BE2C (cell line): ENCODE results near the gene PSG3.
"Not testable (repeated sequence)": the region's sequence is repeated elsewhere in the genome, so short reads cannot be mapped to it uniquely, and the experiment has no call there.

ENCODE experiments used
- DNase-seq: peaks from one replicate; pipeline ENCODE4 v3.0.0-alpha.2; 2020
- H3K27me3 ChIP-seq: fragments of 250-450 bp; sonication (Bioruptor Pico); 2 replicates; pipeline ENCODE4 v1.5.1; 2020; ENCODE audit warnings: mild to moderate bottlenecking
- H3K36me3 ChIP-seq: fragments of 250-450 bp; sonication (Bioruptor Pico); 2 replicates; pipeline ENCODE4 v1.5.1; 2020; ENCODE audit warnings: mild to moderate bottlenecking
- H3K4me1 ChIP-seq: fragments of 250-450 bp; sonication (Bioruptor Pico); 2 replicates; pipeline ENCODE4 v1.5.1; 2020
- H3K4me3 ChIP-seq: 2 replicates; pipeline ENCODE4 v1.5.1; 2011; ENCODE audit warnings: low read depth, low read length
- H3K9me3 ChIP-seq: fragments of 250-450 bp; sonication (Bioruptor Pico); 2 replicates; pipeline ENCODE4 v1.5.1; 2020
- TF ChIP-seq, protein P1 (sequence below): IDR thresholded peaks from 2 replicates; pipeline ENCODE4 v1.5.1; 2012; ENCODE audit warnings: mild to moderate bottlenecking, low read depth, low read length

The PSG3 gene

DNA sequence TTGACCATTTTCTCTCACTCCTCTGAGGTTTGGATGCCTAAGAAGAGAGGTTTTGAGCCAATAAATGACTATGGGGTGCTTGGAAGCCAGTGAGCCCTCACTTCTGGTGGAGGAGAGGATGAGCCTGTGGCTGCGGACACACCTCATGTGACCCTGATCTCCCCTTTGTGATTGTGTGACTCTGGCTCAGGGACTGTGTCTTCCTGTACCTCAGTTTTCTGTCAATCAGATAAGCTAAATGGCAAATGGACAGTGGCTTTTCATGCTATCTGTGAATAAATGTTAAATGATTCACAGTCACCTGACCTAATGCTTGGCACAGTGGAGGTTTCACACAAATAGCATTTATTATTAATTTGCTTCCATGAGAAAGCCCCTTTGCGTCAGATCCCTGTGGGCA is 22.5 kb upstream of the PSG3 start:
- H3K4me3 ChIP-seq: no peak overlapping the region
- H3K4me1 ChIP-seq: no peaks in the 10 kb centered on the region
- H3K36me3 ChIP-seq: no peaks in the 10 kb centered on the region
- no peaks in the 10 kb centered on the region for H3K27me3 ChIP-seq
- TF ChIP-seq, protein P1, sequence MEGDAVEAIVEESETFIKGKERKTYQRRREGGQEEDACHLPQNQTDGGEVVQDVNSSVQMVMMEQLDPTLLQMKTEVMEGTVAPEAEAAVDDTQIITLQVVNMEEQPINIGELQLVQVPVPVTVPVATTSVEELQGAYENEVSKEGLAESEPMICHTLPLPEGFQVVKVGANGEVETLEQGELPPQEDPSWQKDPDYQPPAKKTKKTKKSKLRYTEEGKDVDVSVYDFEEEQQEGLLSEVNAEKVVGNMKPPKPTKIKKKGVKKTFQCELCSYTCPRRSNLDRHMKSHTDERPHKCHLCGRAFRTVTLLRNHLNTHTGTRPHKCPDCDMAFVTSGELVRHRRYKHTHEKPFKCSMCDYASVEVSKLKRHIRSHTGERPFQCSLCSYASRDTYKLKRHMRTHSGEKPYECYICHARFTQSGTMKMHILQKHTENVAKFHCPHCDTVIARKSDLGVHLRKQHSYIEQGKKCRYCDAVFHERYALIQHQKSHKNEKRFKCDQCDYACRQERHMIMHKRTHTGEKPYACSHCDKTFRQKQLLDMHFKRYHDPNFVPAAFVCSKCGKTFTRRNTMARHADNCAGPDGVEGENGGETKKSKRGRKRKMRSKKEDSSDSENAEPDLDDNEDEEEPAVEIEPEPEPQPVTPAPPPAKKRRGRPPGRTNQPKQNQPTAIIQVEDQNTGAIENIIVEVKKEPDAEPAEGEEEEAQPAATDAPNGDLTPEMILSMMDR: no peak
- no peaks in the 10 kb centered on the region for H3K9me3 ChIP-seq
- no peak for DNase-seq

DNA sequence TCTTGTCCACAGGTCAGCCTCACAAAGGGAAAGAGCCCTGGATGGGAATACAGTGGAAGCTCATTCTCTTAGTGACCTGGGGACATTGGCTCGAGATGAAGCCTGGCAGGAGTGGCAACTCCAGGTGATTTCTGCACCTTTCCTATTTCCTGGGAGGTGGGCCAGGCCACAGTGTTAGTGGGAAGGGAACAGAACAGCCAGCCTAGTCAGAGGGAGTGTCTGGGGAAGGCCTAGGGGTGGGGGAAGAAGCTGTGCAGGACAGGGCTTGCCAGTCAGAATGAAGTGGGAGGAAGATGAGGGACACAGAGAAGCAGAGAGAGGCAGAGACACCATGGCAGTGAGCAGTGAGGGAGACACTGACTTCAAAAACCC is 21.6 kb upstream of the PSG3 start:
- not testable (repeated sequence) for DNase-seq, H3K4me1 ChIP-seq, H3K4me3 ChIP-seq, H3K9me3 ChIP-seq, H3K36me3 ChIP-seq, H3K27me3 ChIP-seq

DNA sequence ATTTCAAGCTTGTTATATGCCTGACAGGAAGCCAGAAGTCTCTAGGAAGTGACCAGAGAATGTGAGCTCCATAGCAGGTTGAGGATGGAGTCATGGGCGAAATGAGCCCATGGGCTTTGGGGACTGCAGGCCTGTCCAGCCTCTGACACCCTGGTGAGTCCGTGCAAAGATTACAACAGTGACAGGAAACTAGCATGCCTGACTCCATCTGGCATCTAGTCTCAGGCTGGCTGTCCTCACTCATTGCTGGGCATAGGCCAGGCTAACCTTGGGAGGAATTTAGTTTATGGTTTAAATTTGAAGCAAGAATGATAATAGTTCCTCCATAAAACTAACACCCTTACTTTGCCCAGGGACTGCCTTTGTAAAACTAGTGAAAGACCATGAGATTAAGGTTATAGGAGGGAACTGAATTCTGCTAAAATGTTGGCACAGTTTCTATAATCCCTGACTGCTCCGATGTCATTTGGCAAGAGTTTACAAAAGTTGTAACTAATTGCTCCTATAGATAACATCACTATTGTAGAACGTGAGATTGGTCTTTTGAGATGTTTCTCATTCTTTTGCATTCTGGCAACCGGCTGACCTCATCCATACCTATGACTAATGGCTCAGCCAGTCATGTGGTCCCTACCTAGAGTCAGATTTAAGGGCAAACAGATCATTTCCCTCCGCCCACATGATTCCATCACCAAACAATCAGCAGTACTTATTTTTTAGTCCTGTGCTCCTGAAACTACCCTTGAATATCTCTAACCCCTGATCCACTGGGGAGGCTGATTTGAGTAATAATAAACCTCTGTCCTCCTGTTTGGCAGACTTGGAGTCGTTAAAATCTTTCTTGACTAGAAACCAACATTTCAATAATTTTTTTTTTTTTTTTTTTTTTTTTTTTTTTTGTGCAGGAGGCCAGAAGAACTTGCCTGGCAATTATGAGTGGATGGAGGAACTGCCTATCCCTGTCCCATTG is 21.0 kb upstream of the PSG3 start:
- not testable (repeated sequence) for H3K27me3 ChIP-seq, H3K4me1 ChIP-seq, H3K36me3 ChIP-seq, H3K9me3 ChIP-seq, DNase-seq, H3K4me3 ChIP-seq

DNA sequence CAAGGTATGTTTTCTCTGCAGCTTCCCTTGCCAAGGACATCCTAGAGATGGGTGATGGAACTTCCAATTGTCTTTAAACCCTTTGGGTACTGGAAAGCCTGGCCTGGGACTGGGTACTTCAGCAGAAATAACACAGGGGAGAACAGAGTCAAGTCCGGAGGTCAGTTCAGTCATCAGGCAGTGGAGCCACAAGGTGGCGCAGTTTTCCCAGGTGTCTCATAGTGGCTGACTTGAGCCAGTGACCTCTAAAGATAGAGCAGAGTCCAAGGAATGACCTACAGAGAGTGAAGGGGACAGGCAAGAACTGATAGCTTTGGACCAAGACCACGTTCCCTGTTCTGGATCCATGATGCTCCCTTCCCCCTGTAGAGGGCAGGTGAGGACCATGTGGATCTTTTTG is 18.4 kb upstream of the PSG3 start:
- TF ChIP-seq, protein P1: peak; percentile 37; the same call in 1 of the 2 replicates
- peak; percentile 29 for DNase-seq
- H3K4me3 ChIP-seq, H3K4me1 ChIP-seq, H3K36me3 ChIP-seq, H3K9me3 ChIP-seq, H3K27me3 ChIP-seq: not testable (repeated sequence)

DNA sequence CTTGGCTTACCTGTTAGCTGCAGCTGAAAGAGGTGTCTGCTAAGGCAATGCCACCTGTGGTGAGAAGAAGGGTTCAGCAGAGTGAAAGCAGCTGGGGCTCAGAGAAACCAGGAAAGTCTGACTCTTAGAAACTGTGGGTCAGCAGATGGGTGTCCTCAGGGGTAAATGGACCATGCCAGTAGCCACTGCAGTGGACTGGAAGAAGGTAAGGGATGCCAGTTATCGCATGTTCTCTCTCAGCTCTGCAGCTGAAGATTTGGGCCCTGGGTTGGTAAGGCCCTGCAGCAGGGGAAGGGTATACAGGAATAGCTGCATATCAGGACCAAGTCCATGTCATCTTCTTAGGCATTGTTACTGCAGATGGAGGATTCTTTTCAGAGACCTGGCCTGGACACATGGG is 12.0 kb upstream of the PSG3 start:
- not testable (repeated sequence) for H3K27me3 ChIP-seq, H3K4me1 ChIP-seq, H3K4me3 ChIP-seq, H3K36me3 ChIP-seq, H3K9me3 ChIP-seq, DNase-seq

DNA sequence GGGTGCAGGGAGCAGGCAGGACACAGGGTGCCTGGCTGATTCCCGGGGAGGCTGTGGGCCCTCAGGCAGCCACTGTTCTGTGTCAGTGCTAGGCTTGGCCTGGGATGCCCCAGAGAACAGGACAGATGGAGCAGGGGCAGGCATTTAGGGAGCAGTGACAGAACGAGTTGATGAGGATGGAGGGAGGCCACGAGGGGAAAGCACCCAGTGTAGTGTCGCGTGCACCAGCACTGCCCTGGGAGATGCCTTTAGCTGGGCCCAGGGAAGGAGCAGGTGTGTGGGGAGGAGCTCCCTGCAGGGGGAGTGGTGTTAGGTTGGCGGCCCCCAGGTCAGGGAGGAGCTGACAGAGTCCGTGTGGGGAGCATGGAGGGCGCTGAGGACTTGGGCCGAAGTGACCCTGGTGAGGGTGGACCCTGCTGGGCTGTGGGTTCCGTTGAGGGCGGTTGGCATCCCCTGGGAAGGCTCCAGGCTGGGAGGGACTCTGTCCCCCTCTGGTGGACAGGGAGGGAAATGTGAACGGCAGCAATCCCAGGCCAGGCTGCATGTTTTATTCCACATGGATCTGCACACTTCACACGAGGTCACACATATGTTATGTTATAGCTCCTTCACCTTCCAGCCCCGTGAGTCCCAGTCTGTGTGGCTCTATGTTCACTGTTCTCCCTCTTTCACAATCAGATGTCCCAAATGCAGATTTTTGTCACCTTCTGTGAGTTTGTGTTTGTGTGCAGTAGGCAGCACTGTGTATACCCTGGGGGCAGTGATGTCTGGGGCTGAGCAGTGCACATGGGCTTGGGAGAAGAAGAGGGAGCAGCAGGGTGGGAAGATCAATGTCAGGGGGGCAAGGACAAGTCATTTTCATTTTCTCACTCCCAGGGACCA is 1.7 kb upstream of the PSG3 start:
- peak; percentile 22 for DNase-seq
- H3K27me3 ChIP-seq, H3K4me1 ChIP-seq, H3K4me3 ChIP-seq, H3K36me3 ChIP-seq, H3K9me3 ChIP-seq: not testable (repeated sequence)
- TF ChIP-seq, protein P1: peak; percentile 30; the same call in 1 of the 2 replicates

DNA sequence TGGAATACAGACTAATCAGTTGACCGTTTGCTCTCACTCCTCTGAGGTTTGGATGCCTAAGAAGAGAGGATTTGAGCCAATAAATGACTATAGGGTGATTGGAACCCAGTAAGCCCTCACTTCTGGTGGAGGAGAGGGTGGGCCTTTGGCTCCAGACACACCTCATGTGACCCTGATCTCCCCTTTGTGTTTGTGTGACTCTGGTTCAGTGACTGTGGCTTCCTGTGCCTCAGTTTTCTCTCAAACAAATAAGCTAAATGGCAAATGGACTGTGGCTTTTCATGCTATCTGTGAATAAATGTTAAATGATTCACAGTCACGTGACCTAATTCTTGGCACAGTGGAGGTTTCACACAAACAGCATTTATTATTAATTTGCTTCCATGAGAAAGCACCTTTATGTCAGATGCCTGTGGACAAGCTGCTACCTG is 2.7 kb downstream of the PSG3 start:
- H3K27me3 ChIP-seq, DNase-seq, H3K4me3 ChIP-seq, H3K4me1 ChIP-seq, H3K36me3 ChIP-seq, H3K9me3 ChIP-seq: not testable (repeated sequence)

DNA sequence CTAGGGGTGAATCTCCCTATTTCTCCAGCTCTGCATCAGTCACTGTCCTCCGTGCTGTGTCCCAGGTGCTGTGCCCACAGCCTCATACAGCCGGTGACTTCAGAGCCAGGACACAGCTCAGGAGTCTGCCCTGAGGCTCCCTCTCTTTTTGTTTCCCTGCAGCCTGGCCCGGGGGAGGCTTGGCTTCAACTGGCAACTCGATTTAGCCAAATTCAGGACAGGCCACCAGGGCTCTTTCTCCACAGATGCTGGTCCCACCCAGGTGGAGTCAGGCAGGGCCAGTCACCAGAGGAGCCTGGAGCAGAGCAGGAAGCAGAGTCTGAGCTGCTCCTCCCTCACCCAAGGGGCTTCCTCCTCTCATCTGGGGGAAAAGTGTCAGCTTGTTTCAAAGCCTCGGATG is 11.9 kb downstream of the PSG3 start:
- not testable (repeated sequence) for H3K9me3 ChIP-seq, H3K27me3 ChIP-seq, H3K4me3 ChIP-seq

DNA sequence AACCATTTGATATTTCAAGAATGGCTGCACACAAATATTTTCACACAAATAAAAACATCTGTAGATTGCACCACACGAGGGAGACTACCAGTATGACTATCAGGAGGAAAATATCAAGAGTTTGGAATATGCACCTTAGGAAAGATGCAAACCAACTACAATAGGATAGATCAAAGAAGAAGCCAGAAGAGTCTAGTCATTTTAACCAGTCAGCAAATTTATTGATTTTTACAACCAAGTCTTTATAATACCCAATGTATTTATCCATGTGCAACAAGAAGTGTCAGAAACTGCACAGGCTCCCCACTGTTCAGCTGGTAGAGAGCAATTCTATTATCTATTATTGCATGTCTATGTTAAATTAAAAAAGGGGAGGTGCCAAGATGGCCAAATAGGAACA is 26.3 kb downstream of the PSG3 start:
- not testable (repeated sequence) for H3K27me3 ChIP-seq, DNase-seq, H3K9me3 ChIP-seq, H3K36me3 ChIP-seq, H3K4me1 ChIP-seq, H3K4me3 ChIP-seq

More for the DNA sequence above, 11.9 kb downstream of the PSG3 start:
- H3K36me3 ChIP-seq, DNase-seq, H3K4me1 ChIP-seq: not testable (repeated sequence)

DNA sequence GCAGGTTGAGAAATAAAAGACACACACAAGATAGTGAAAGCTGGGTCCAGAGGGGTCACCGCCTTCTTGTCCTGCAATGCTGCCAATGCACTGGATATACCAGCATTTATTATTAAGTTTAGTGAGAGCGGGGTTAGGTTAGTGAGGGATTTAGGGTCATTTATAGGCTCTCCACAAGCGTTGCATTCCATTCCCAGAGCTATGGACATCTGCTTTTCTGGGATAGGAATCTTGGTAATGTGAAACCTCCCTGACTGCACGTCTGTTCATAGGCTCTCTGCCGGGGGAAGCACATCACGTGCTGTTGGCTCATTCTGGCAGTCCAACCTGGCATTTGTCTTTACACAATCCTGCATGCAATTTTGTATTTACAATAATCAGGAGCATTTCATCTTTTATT is 27.5 kb downstream of the PSG3 start:
- H3K9me3 ChIP-seq, H3K36me3 ChIP-seq, H3K27me3 ChIP-seq, H3K4me1 ChIP-seq, DNase-seq, H3K4me3 ChIP-seq: not testable (repeated sequence)

DNA sequence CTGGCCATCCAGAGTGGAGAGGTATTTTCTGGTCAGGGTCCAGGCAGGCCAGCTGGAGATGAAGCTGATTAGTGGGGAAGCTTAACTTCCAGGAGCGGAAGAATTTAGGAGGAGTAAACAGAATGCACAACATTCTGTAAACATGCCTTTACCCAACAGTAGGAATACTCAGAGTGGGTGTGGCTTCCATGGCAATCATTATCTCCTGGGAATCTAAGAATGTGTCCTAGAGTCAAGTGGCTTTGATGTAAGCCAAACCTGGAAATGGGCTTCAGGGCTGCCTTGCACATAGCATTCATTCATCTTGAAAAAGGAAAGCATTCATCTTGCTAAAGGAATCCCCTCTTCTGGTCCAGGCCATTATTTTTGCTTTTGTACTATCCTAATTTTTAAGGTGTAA is 29.3 kb downstream of the PSG3 start:
- H3K4me1 ChIP-seq, H3K27me3 ChIP-seq, DNase-seq, H3K36me3 ChIP-seq, H3K4me3 ChIP-seq, H3K9me3 ChIP-seq: not testable (repeated sequence)
